AG20443 (cell line): ENCODE measurements around the gene ARV1.

Experiments used
- DNase-seq: peaks from one replicate; pipeline ENCODE4 v3.0.0; 2012; ENCODE audit warnings: low spot score, mixed read lengths

Gene ARV1

DNA sequence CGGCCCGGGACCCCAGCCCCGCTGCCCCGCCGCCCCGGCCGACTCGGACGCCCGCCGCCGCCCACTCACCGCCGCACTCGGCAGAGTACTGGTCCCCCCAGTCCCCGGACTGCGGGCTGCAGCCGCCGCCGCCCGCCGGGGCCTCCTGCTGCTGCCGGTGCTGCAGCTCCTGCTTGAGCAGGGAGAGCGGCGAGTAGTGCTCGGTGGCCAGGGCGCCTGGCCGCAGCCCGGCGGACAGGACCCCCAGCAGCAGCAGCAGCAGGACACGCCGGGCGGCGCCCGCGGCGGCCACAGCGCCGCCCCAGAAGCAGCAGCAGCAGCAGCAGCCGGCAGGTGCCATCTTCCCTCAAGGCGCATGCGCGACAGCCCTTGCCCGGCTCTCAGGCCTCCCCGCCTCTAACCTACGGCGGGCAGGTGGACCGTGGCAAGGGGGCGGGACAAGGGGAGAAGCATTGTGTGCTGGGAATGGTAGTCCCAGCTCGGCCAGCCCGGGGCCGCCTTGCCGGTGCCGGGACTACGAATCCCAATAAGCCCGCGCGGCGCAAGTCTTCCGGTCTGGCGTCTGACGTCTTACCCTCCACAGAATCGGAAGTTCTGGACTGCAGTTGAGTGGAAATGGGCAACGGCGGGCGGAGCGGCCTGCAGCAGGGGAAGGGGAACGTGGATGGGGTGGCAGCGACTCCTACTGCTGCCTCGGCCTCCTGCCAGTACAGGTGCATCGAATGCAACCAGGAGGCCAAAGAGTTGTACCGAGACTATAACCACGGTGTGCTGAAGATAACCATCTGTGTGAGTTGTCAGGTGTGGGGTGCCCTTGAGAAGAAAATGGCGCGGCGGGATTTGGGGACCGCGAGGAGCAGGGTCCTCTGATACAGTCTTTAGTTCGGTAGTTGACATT lies at the start of gene ARV1, which contains the start of gene TTC13:
Gene ARV1 (plus strand): TSS at position 604 of the 898 bp plus-strand sequence. CDS start 12 bp downstream, at position 616.
Gene TTC13 (minus strand): TSS at position 371 of the 898 bp plus-strand sequence. CDS start 31 bp downstream, at position 340.
- DNase-seq, result peak; percentile 100

DNA sequence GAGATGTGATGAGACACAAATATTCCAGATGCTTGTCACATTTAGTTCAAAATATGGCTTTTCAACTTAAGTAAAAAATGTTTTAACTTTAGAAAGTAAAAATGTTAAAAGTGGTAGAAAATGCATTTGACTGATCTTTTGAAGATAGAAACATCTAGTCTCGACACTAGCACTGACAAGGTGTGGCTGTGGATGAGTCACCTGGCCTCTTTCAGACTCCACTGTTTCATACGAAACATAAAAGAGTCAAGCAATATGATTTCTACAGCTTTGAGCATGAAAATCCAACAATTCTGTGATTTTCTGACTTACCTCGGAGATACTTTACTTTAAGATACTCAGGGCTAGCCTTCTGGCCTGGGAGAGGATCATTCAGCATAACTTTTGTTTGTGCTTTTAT lies 47.9 kb upstream of the ARV1 start:
- DNase-seq, result no peak

DNA sequence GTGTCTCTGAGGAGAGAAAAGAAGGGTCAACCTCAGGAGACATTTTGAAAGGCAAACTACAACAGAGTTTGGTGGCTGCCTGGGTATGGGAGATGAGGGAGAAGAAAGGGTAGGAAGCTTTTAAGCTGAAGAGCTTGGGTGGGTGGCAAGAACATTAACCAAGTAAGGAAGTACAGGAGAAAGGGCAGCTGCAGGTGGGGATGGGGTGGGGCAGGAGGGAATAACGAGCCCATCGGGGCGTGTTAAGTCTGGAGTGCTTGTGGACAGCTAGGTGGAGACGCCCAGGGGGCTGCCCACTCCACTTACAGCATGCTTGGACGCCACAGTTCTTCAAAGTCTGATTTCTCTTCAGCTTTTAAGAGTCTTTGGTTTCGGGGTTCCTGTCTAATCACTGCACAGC lies 43.0 kb upstream of the ARV1 start:
- no peak for DNase-seq

DNA sequence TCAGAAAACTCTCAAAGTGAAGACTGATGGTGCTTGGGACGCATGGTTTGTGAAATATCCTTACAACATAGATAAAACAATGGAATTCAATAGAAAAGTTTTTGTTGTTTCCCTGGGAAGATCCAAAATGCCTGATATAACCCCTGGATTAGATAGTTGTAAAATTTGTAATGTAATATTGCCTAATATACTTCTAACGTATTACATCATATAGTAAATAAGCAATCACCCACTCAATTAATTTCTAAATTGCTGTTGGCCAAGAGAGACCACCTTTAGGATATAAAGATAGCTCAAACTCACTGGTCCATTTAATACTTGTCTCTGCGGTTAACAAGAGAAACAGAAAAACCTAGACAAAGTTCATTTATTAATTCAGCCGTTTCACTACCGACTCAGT lies 42.4 kb upstream of the ARV1 start:
- no peak for DNase-seq

DNA sequence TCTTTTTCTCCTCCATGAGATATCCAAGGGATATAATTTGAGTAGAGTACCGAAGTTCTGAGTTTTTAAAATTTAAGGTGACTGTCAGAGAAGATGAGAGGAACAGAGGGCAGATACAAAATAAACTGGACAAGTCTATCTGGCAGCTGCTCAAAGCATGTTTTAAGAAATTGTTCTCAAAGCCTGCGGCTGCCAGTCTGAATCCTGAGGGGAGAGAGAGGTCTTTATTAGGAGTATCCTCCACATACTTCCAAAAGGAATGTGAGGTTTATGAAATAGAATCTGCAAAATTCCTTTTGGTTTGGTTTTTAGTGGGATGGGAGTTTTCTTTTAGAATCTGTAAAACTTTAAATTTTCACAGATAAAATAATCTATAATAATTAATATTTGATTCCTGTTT lies 41.5 kb upstream of the ARV1 start:
- peak; percentile 25 for DNase-seq

DNA sequence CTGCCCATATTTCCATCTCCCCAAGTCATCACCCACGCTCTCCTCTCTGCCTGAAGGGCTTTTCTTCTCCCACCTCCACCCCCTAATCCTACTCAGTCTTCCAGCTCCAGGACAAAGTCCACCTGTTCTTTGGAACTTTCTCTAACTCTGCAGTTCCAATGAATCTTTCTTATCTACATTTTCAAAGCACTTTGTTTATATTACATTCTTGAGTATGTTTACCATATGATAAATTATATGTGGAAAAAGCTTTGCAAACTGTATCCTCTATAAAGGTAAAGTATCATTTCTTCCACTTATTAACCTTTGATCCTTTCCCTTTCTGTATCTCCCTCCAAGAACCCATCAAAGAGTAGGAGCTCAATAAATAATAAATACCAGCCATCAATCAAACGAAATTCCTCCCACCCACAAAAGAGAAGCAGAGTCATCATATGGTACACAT lies 39.9 kb upstream of the ARV1 start:
- no peak for DNase-seq

DNA sequence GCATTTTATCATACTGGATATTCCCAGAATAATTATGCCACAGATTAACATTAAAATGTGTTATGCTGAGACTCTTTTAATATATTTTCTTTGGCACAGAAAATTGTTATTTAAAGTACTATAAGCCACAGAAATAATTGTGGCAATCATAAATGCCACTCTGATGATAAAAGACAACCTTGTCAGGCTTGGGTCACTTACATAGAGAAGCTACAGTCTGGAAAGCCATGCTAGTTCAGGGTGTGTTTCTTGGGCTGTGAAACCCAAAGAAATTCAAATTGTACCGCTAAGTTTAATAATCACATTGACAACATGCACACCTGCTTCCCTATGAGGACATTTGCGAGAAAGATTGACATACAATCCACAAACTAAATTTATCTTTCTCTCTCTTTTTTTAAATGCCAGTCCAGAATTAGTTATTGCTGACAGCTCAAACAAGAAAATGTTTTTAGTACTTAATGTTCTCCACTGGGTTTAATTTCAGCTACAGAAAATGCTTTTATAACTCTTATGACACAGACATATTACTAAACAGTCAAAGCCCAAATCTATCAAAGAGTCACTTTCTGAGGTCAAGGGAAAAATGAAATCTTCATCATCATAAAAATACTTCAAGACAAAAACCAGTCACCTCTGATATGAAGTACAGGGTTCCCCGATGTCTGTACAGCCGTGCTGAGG lies 38.9 kb upstream of the ARV1 start:
- DNase-seq, result no peak

DNA sequence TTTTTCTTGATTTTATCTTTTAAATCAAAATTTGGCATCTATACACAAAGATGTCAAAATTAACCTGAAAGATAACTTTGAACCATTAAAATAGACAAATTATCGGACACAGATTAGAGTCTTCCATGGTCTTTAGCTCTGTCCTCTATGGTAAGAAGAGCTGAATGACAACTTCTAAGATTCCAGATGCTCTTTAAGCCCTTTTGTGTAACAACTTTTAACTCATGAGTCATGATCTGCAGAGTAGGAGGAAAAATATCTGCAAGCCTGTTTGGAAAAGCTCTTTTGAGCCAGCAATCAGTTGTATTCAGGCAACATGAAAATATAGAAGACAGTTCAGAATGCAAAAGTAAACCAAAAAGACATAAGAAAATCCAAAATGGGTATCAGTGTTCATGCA lies 38.0 kb upstream of the ARV1 start:
- DNase-seq, result peak; percentile 55

DNA sequence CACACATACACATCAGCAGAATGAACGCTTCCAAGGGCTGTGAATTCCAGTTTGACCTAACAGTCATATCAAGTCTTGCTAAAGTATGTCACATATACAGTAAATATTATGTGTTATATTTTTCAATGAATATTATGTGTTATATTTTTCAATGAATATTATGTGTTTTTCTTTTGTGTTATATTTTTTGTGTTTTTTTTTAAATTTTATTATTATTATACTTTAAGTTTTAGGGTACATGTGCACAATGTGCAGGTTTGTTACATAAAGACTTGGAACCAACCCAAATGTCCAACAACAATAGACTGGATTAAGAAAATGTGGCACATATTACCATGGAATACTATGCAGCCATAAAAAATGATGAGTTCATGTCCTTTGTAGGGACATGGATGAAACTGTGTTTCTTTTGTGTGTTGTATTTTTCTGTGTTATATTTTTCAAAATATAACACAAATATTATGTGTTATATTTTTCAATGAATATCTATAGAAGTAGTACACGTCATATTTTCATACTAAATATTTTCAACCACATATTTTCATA lies 35.8 kb upstream of the ARV1 start:
- no peak for DNase-seq

DNA sequence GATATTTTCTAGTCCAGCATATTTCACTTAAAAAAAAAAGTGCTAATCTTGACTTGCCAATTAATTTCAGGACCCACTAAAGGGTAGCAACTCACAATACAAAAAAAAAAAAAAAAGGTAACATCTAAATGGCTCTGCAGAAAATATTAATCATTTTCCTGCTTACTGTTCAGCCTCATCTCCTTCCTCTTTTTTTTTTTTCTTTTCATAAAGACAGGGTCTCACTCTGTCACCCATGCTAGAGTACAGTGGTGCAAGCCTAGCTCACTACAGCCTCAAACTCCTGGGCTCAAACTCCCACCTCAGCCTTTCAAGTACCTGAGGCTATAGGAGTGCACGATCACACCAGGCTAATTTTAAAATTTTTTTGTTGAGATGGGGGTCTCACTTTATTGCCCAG lies 30.6 kb upstream of the ARV1 start:
- DNase-seq, result no peak

DNA sequence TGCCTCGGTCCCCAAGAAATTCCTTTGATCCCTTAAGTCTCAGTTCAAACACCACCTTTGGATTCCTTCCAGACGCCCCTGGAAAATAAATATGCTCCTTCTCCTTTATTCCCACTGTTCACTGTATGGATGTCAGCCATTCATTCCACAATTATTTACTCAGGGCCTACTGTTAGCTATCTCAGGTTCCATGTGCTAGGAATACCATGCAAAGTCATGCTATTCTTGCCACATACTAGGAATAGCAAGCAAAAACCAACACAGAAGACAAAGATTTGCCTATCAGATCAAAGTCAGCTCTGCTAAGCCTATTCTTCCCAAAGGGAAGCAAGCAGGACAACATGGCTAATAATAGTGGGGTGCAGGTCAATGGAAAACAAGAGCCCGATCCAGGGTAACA lies 30.0 kb upstream of the ARV1 start:
- DNase-seq, result no peak

DNA sequence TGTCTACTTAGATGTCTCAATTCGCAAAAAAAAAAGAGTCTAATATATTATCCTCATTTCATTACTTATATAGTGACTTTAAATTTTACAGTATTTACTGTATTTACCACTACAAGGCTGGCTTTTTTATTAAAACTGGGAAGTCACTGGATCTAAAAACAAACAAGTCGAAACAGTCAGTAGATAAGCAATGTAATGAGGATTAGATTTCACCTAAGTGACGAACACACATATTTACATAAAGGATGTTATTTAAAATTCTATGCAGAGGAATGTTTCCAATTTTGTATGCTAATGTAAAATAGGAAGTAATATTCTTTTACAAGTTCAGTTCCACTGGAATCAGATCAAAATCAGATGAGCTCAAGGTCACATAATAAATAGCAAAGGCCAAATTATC lies 28.5 kb upstream of the ARV1 start:
- no peak for DNase-seq

DNA sequence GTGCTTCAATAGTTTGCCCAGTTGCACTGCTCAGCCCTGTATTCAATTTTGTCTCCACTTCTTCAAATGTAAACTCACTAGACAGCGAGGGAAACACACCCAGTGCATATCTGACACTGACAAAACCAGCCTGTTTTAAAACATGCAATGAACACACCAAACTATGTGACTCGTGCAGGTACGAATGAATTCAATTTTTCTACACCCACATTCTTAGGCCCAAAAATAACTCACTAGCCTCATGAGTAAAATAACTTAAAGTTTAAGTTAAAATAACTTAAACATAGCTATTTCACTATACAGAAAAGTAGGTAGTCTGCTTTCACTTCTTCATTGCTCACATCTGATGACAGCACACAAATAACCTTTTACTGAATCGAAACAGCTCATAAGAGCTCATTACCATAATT lies 21.3 kb upstream of the ARV1 start:
- DNase-seq, result no peak

DNA sequence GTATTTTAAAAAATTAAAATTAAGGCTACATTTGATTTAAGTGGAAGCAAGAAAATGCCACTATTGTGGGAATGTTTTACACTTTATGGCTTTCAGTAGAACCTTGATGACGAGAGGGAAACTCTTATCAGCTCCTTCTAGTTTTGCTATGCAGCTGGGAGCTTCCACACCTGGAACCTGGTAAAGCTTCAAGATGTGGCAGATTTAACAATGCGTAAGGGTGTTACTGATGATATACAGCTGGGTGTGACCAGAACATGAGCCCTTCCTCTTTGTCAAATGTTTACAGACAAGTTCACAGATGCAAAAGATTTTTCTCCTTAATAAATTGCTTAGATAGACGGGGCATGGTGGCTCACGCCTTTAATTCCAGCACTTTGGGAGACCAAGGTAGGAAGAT lies 20.5 kb upstream of the ARV1 start:
- no peak for DNase-seq

DNA sequence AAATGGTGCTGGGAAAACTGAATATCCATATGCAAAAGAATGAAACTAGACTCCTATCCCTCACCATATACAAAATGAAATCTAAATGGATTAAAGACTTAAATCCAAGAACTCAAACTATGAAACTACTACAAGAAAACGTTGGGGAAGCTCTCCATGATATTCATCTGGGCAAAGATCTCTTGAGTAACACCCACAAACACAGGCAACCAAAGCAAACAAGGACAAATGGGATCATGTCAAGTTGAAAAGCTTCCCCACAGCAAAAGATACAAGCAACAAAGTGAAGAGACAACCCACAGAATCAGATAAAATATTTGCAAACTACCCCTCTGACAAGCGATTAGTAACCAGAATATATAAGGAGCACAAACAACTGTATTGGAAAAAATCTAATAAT lies 14.0 kb upstream of the ARV1 start:
- DNase-seq, result no peak

DNA sequence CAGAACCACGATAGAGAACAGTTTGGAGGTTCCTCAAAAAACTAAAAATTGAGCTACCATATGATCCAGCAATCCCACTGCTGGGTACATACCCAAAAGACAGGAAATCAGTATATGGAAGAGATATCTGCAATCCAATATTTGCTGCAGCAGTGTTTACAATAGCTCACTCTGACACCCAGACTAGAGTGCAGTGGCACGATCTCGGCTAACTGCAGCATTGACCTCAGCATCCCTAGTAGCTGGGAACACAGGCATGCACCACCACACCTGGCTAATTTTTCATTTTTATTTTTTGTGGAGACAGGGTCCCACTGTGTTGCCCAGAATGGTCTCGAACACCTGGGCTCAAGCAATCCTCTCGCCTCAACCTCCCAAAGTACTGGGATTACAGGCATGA lies 13.4 kb upstream of the ARV1 start:
- DNase-seq, result no peak

DNA sequence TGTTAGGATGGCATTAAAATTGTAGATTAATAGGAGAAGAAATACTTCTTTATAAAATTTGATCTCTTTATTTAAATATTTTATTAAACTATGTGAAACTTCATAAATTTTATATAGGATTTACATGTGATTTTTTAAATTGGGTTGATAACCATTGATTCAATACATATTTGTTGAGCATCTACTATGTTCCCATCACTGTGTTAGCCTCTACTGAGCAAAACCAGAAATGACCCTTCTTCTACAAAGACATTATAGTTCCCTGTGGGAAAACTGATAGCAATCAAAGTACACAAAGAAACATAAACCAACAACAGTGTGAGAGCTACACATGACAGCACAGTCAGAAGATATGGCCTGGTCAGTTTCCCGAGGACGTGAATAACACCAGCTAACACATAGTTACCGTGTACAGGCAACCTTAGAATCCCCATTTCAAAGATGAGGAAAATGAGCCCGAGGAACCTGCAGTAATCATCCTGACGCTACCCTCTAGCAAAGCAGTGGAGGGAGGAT lies 12.5 kb upstream of the ARV1 start:
- no peak for DNase-seq

DNA sequence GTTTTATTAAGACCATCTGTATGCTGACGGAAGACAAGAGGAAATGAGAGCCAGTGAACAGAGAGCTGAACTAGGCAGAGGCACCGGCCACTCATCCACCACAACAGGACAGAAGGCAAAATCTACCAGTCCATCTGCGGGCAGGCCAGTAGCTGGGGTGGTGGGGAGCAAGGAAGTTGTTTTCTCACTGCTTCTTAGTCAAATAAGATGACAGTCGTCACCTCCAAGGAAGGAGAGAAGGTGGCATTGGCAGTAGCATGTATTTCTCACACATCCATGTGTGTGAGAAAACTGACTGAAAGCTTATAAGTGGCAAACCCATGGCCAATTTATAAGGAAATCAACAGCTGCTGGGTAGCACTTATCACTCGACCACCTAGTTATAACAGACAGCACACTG lies 8.5 kb upstream of the ARV1 start:
- no peak for DNase-seq

DNA sequence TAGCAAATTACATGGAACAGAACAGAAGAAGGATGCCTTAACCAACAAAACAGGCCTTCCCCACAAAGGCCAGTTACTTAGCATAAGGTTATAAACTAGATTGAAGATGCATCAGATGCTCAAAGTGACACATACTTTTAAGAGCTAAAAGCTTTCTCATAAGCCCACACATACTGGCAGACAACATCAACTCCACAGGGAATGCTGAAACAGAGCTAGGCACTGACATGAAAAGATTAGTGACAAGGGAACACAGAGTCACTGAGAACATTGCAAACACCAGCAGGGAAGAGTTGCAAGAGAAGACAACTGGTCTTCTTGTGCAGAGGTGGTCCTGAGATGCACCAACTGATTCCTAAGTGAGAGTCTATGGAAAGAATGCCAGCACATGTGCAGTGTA lies 7.1 kb upstream of the ARV1 start:
- DNase-seq, result no peak

DNA sequence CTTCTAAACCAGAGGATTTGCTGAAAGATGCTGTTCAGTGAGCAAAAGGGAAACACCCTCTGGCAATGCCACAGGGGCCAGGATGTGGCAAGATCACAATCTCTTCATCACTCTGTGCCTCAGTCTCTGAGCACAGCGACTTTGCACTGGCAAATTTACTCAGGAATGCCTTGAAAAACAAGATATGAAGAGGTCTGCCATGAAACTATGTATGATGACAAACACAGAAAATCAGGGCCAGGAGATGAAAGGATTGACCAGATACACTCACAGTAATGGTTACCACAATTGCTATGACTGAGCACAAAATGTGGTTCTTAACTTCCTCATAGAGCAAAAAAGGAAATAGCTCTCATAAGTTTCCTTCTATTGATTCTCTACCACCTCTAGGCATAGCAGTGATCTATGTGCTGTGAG lies 6.0 kb upstream of the ARV1 start:
- DNase-seq, result peak; percentile 20

DNA sequence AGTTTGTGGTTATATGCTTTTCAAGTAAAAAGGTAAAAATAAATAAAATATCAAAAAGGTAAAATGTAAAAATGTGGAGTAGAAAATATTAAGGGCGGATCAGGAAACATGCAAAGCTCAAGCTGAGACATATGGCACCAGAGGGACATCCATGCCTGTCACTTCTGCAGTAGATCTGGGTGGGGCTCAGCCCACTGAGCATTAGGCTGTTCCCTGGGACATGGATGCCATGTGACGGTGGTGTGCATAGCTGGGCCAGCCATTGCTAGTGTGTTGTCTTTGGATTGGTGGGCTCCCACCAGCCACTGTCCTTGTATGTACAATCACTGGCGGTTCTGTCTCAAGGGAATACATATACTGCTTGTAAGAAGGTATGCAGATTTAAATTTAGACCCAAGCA lies 3.3 kb upstream of the ARV1 start:
- no peak for DNase-seq

DNA sequence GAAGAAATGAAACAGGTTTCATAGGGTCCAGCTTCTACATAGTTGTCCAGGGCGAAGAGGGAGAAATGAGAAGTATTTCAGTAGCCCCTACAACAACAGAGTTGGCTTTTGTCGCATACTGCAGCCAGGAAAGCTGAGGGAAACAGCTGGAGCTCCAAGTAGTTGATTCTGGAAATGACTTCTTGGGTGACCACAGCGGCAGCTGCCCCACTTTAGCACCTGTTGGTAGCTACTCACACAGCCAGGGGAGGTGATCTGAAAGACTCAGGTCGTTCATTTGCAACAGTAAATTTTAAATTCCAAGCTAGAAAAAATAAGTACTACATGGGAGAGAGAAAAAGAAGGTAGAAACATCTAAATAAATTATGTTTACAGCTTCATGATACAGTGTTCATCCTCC lies 2.5 kb upstream of the ARV1 start:
- DNase-seq, result no peak
